Choroid plexus epithelial cell (primary cell): ENCODE data around the gene UBE2U.

Source experiments
- DNase-seq: peaks from one replicate; pipeline ENCODE4 v3.0.0-alpha.2; 2010; ENCODE audit warnings: low read depth
- H3K4me3 ChIP-seq: 2 replicates; pipeline ENCODE4 v1.5.1; 2011; ENCODE audit warnings: low read depth, mild to moderate bottlenecking, control low read depth, low read length, moderate library complexity
- TF ChIP-seq, protein P1 (sequence below): conservative IDR thresholded peaks from 2 replicates; pipeline ENCODE4 v1.5.1; 2011; ENCODE audit warnings: low read depth, mild to moderate bottlenecking, control low read depth, inconsistent platforms, low read length, moderate library complexity

Gene UBE2U

DNA sequence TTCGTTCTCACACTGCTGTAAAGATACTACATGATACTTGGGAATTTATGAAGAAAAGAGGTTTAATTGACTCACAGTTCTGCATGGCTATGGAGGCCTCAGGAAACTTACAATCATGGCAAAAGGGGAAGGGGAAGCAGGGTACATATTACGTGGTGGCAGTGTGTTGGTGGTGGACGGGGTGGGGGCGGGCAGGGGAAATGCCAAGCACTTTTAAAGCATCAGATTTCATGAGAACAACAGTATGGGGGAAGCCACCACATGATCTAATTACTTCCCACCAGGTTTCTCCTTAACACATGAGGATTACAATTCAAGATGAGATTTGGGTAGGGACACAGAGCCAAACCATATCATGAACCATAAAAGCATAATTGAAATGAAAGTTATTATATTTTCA is 88.5 kb downstream of the UBE2U start:
- TF ChIP-seq, protein P1, sequence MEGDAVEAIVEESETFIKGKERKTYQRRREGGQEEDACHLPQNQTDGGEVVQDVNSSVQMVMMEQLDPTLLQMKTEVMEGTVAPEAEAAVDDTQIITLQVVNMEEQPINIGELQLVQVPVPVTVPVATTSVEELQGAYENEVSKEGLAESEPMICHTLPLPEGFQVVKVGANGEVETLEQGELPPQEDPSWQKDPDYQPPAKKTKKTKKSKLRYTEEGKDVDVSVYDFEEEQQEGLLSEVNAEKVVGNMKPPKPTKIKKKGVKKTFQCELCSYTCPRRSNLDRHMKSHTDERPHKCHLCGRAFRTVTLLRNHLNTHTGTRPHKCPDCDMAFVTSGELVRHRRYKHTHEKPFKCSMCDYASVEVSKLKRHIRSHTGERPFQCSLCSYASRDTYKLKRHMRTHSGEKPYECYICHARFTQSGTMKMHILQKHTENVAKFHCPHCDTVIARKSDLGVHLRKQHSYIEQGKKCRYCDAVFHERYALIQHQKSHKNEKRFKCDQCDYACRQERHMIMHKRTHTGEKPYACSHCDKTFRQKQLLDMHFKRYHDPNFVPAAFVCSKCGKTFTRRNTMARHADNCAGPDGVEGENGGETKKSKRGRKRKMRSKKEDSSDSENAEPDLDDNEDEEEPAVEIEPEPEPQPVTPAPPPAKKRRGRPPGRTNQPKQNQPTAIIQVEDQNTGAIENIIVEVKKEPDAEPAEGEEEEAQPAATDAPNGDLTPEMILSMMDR, result no peak
- no peak for DNase-seq
- H3K4me3 ChIP-seq, result no peak overlapping the region

DNA sequence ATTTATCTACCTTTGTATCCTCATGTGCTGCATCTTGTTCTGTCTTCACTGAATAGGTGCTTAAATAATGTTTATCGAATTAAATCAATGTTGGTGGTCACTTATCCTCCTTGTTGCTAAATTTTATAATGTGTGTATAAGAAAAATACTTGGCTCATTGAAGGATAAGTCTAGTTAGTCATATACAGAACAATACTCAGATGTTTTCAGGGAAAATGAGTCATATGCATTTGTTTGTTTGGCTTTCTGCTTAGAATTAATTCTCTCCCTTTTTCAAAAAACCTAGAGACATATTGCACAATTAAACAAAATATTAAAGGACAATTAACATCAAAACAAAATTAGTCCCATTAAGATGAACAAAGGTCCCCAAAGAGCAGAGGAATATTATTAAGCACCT is 89.0 kb downstream of the UBE2U start:
- DNase-seq, result no peak
- no peak overlapping the region for H3K4me3 ChIP-seq
- TF ChIP-seq, protein P1, result no peak

DNA sequence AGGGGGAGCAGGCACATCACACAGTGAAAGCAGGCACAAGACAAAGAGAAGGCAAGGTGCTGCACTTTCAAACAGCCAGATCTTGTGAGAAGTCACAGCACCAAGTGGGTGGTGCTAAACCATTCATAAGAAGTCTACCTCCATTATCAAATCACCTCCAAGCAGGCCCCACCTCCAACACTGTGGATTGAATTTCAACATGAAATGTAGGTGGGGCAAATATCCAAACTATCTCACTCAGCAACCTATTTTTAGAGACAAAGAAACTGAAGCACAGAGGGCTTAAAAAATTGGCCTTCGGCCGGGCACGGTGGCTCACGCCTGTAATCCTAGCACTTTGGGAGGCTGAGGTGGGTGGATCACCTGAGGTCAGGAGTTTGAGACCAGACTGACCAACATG is 90.4 kb downstream of the UBE2U start:
- TF ChIP-seq, protein P1, result no peak
- H3K4me3 ChIP-seq, result no peak overlapping the region
- no peak for DNase-seq

DNA sequence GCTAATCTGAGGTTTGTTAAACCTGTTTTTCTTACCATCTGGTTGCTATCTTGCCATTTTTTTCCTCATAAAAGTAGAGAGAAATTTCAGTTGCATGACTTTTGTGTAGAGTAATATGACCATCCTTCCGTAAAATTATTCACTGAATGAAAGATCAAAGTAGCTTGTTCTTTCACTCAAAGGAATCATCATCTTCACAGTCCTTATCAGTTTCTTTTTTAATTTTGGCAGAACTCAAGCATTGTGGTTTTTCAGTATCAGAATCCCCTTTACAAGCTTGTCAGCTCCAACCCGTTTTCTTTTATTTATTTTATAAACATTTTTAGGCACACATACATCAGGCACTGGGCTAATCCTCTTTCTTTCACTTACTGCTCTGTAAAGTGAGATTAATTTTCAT is 91.7 kb downstream of the UBE2U start:
- DNase-seq, result no peak
- TF ChIP-seq, protein P1, result no peak
- H3K4me3 ChIP-seq, result no peak overlapping the region

DNA sequence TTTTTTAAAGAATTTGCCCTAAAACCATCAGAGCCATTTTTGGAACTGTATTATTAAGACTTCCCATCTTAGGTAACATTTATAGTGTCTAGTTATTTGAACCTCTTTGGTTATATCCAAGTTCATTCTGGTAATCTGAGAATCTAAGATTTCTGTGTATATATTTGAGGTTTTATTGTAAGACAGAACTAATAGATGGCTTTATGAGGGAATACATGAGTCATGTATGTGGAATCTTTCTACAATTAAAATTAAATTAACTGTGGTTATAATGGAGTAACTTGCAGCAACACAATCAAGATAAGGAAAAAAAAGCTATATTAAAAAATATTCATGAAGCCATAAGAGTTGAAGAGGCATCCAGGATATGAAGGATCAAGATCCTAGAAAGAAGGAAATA is 92.1 kb downstream of the UBE2U start:
- TF ChIP-seq, protein P1, result no peak
- no peak for DNase-seq
- no peak overlapping the region for H3K4me3 ChIP-seq

DNA sequence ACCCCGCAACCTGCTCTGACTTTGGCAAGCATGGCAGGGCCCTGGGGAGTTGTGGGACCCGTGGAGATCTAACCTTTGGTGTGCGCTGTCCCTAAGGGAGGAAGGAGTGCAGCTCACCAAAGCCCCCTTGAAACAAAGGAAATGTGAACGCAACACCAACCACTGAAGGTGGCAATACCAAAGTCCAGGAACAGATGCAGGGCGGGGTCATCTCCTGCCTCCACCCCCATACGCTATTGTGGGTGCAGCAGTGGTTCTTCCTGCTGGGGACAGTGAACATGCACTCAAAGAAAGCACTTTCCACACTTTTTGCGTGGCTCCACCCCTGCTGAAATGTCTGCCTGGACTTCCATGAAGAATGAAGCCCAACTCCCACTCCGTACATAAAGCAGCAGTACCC is 93.0 kb downstream of the UBE2U start:
- TF ChIP-seq, protein P1, result no peak
- H3K4me3 ChIP-seq, result no peak overlapping the region
- DNase-seq, result no peak

DNA sequence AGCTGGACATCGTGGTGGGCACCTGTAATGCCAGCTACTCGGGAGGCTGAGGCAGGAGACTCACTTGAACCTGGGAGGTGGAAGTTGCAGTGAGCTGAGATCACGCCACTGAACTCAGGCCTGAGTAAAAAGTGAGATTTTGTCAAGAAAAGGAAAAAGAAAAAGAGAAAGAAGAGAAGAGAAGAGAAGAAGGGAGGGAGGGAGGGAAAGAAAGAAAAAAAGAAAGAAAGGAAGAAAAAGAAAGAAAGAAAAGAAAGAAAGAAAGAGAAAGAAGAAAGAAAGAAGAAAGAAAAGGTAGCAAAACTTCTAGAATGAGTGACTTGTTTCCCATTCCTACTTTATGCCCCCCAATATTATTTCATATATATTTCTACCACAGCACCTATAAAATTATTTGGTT is 98.8 kb downstream of the UBE2U start:
- no peak for DNase-seq
- TF ChIP-seq, protein P1, result no peak
- H3K4me3 ChIP-seq, result no peak overlapping the region
